ENCODE measurements around the gene TNFSF10. TPM values are rescaled to one million over a fixed set of nuclear protein-coding genes. Genes with fewer than 3 reads are reported as not detected.
A peak's percentile ranks its signal among the peaks of the same experiment; 100 is the strongest.

TNFSF10 gene
- total and polyA plus RNA-seq, 9 of the 15 experiments (the other 6 are each of a cell fraction or from before 2014, with no cell fraction given) = 0.07 to 1.3 (median 0.27) TPM; not detected in 1

DNA sequence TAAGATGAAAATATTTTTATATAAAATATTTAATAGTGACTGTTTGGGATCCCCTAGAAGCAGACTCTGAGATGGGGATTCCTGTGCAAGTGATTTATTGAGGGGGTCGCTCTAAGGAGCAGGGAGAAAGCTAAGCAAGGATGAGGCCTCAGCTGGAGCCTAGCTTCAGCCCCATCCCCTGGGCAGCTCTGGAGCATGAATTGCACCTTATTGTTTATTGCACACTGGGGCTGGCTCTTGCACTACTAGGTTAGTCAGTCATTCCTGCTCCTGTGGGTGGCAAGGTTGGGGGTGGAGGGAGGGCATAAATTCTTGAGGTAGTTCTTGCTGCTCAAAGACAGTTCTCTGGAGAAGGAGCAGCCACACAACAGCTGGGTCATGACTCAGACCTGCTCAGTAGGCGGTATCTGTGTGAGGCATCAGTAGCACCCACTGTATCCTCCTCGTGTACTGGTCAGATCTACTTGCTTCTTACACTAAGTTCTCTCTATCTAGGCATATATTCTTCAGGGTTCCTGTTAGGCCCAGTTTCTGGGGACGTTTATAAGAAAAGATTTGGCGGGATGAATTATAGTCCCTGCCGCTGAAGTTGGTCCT lies 27.2 kb upstream of the TNFSF10 start (continued):
- TF ChIP-seq, protein P1, sequence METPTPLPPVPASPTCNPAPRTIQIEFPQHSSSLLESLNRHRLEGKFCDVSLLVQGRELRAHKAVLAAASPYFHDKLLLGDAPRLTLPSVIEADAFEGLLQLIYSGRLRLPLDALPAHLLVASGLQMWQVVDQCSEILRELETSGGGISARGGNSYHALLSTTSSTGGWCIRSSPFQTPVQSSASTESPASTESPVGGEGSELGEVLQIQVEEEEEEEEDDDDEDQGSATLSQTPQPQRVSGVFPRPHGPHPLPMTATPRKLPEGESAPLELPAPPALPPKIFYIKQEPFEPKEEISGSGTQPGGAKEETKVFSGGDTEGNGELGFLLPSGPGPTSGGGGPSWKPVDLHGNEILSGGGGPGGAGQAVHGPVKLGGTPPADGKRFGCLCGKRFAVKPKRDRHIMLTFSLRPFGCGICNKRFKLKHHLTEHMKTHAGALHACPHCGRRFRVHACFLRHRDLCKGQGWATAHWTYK (CRISPR knock-in tag; IDR thresholded peaks at IDR 0.05) = no peak
- no peak for TF ChIP-seq FOXP1 (CRISPR knock-in tag; IDR thresholded peaks at IDR 0.05)
- peak; percentile 80 for TF ChIP-seq DPF2 (IDR thresholded peaks at IDR 0.05)
- no peak for TF ChIP-seq NR2C2 (CRISPR knock-in tag; IDR thresholded peaks at IDR 0.05)
- TF ChIP-seq NR2C2 (tag; IDR thresholded peaks at IDR 0.05) = peak; percentile 38; the same call in 1 of the 2 replicates
- no peak for TF ChIP-seq FOXK2 (conservative IDR thresholded peaks at IDR 0.05 in 1 of 2, IDR thresholded peaks at IDR 0.05 in 1 of 2; ENCODE audit: low read depth in 2 of 2)
- peak; percentile 29 for TF ChIP-seq ZFP36 (IDR thresholded peaks at IDR 0.05; ENCODE audit: low read depth, low read length, partially characterized antibody)
- no peak for TF ChIP-seq SIRT6 (IDR thresholded peaks at IDR 0.05; ENCODE audit: low read depth, low read length)
- TF ChIP-seq XRCC3 (IDR thresholded peaks at IDR 0.05) = no peak
- no peak for TF ChIP-seq ZBTB1 (CRISPR knock-in tag; IDR thresholded peaks at IDR 0.05; ENCODE audit: borderline replicate concordance, low read depth)
- 0 out of 2 replicates have a peak, but pooled peaks have one; percentile 11 for TF ChIP-seq CBFA2T2 (conservative IDR thresholded peaks at IDR 0.05)
- TF ChIP-seq MAZ (CRISPR knock-in tag; conservative IDR thresholded peaks at IDR 0.05 in 1 of 2, IDR thresholded peaks at IDR 0.05 in 1 of 2) = no peak
- TF ChIP-seq BHLHE40 (IDR thresholded peaks at IDR 0.05; ENCODE audit: low read length) = 0 out of 2 replicates have a peak, but pooled peaks have one; percentile 20
- no peak for TF ChIP-seq CXXC5 (CRISPR knock-in tag; IDR thresholded peaks at IDR 0.05)
- TF ChIP-seq ILF3 (IDR thresholded peaks at IDR 0.05; ENCODE audit: borderline replicate concordance) = no peak
- TF ChIP-seq, protein P2, sequence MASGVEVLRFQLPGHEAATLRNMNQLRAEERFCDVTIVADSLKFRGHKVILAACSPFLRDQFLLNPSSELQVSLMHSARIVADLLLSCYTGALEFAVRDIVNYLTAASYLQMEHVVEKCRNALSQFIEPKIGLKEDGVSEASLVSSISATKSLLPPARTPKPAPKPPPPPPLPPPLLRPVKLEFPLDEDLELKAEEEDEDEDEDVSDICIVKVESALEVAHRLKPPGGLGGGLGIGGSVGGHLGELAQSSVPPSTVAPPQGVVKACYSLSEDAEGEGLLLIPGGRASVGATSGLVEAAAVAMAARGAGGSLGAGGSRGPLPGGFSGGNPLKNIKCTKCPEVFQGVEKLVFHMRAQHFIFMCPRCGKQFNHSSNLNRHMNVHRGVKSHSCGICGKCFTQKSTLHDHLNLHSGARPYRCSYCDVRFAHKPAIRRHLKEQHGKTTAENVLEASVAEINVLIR (CRISPR knock-in tag; IDR thresholded peaks at IDR 0.05) = no peak
- TF ChIP-seq, protein P3, sequence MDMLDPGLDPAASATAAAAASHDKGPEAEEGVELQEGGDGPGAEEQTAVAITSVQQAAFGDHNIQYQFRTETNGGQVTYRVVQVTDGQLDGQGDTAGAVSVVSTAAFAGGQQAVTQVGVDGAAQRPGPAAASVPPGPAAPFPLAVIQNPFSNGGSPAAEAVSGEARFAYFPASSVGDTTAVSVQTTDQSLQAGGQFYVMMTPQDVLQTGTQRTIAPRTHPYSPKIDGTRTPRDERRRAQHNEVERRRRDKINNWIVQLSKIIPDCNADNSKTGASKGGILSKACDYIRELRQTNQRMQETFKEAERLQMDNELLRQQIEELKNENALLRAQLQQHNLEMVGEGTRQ (CRISPR knock-in tag; IDR thresholded peaks at IDR 0.05) = no peak

All from K562 (cell line).